ENCODE data around the gene MYO5A. TPM values are rescaled to one million over a fixed set of nuclear protein-coding genes. Genes with fewer than 3 reads are reported as not detected.

The MYO5A gene
- 19.6 to 30.5 TPM (median 25.8 TPM) in 5 replicates for total RNA-seq (2022; extraction: Qiagen RNA extraction; ENCODE audit: low read depth)

DNA sequence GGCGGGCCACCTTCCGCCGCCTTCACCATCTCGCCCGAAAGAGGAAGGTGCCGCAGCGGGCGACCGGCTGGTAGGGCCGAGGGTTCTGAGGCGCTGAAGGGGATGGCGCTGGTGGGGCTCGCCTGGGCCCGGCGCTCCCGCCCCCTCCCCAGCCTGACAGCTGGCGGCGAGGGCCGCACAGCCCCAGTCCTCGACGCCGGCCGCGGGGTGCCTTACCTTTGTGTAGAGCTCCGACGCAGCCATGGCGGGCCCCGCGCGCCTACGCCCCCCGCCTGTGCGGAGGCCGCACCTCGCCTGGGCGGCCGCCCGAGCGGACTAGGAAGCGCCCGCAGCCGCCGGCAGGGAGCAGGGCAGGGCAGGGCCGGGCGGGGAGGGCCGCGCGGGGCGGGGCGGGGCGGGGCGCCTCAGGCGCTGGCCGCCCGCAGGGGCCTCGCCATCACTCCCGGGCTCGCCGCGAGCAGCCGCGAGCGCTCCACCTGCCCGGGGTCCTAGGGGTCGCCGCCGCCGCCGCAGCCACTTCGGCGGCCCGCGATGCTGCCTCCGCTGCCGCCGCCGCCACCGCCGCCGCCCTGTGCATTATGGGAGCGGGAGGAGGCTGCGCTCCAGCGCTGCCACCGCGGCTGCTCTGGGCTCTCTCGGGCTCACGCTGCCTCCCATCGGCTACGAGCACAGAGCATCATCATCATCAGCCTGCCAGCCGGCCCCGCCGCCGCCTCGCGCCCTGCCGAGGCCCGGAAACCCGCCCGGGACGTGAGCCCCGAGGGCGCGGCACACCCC, at the start of gene MYO5A:
MYO5A (minus strand) TSS at position 317 of the 777 bp plus-strand sequence; CDS start at position 243, 74 bp downstream.

GRCh38 chr15:52568601-52569585, 40.2 kb upstream of the MYO5A start, which contains the start of gene ARPP19:
ARPP19 (minus strand) TSS chr15:52569030; CDS start chr15:52568892, 138 bp downstream.

DNA sequence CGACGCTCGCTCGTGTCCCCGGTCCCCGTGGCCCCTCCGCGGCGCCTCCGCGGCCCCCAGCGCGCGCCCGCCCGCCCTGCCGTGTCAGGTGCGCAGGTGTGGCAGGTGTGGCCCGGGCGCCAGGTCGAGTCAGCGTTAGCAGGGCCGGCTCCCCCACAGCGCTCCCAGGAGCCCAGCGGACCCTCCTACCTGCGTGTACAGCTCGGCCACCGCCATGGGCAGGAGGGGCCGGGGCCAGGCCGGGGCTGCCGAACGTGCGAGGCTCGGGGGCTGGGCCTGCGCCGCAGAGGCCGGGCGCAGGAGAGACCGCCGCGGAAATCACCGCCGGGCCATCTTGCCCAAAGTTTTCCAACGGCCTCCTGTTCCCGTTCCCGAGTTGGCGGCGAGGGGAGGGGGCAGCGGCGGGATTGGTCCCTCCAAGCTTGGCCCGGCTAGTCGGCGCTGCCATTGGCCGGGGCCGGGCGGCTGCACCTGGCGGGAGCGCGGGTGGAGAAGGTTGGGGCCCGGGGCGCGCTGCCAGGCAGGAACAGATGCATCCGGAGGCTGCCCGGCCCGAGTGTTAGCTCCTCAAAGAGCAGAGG, 233.2 kb downstream of the MYO5A start, which contains the start of gene MYO5C:
MYO5C (minus strand) TSS at position 384 of the 581 bp plus-strand sequence; CDS start at position 216, 168 bp downstream.

Other genes starting within 250 kb of the MYO5A start
- 5.9 to 7.8 TPM (median 7.4 TPM) in 5 replicates for gene MYO5C, start 233.1 kb downstream of the MYO5A start, total RNA-seq (2022; extraction: Qiagen RNA extraction; ENCODE audit: low read depth)
- 77.6 to 117 TPM (median 107 TPM) in 5 replicates for gene ARPP19, start 40.1 kb upstream of the MYO5A start, total RNA-seq (2022; extraction: Qiagen RNA extraction; ENCODE audit: low read depth)
- 7.8 to 11.1 TPM (median 10.1 TPM) in 5 replicates for gene ATOSA, start 150.5 kb upstream of the MYO5A start, total RNA-seq (2022; extraction: Qiagen RNA extraction; ENCODE audit: low read depth)